Endometrium (tissue), 2 donors: Measurements from ENCODE around the gene PHF13.

Experiments
- FAIRE-seq: peaks from 2 replicates; lab custom pipeline; 2012; peaks lifted over from hg19 to GRCh38; lab: Jason Lieb, UNC
- donor health status: control.
- donor health status: control.

PHF13 gene

GRCh38 chr1:6602669-6603237 lies 10.8 kb upstream of the PHF13 start, which contains the start of gene KLHL21:
Gene KLHL21, minus strand, starts transcription at chr1:6602869. Its CDS starts 52 bp downstream, at chr1:6602817.
- no peak for FAIRE-seq

- no peak for FAIRE-seq
Observed at GRCh38 chr1:6603238-6603914, 10.2 kb upstream of the PHF13 start.

GRCh38 chr1:6603915-6604558 lies 9.5 kb upstream of the PHF13 start:
- FAIRE-seq, result no peak

- FAIRE-seq, result no peak
Observed at GRCh38 chr1:6612641-6613360, 730 bp upstream of the PHF13 start.

GRCh38 chr1:6614019-6614928 lies 743 bp downstream of the PHF13 start:
- FAIRE-seq, result no peak

- FAIRE-seq, result no peak
Observed at GRCh38 chr1:6614929-6615785, 1.6 kb downstream of the PHF13 start.

- no peak for FAIRE-seq
Observed at GRCh38 chr1:6619045-6619444, 5.5 kb downstream of the PHF13 start.

- no peak for FAIRE-seq
Observed at GRCh38 chr1:6621429-6622391, 8.2 kb downstream of the PHF13 start.

GRCh38 chr1:6622396-6623152 lies 9.0 kb downstream of the PHF13 start:
- FAIRE-seq, result no peak

GRCh38 chr1:6623269-6623965 lies 9.9 kb downstream of the PHF13 start:
- no peak for FAIRE-seq

- no peak for FAIRE-seq
Observed at GRCh38 chr1:6624710-6625583, 11.4 kb downstream of the PHF13 start, which contains the start of gene THAP3. Gene THAP3, plus strand, starts transcription at chr1:6624868. Its CDS starts 351 bp downstream, at chr1:6625219.

- no peak for FAIRE-seq
Observed at GRCh38 chr1:6625584-6626149, 12.1 kb downstream of the PHF13 start.

- no peak for FAIRE-seq
Observed at GRCh38 chr1:6627031-6627430, 13.5 kb downstream of the PHF13 start.

GRCh38 chr1:6627841-6628545 lies 14.5 kb downstream of the PHF13 start:
- no peak for FAIRE-seq

- no peak for FAIRE-seq
Observed at GRCh38 chr1:6628971-6629479, 15.5 kb downstream of the PHF13 start.

GRCh38 chr1:6630027-6630426 lies 16.5 kb downstream of the PHF13 start:
- FAIRE-seq, result no peak
